GM10248 (cell line): ENCODE data around the gene GRM8.

Source experiments
- CTCF ChIA-PET: fragments of 300-600 bp; sonication (Branson Sonifier 250); formaldehyde crosslinking; extraction: SDS; loops from one replicate; lab custom pipeline; 2021; ENCODE audit warnings: antibody characterized with exemption; lab: Yijun Ruan, JAX
- POLR2A ChIA-PET: fragments of 350-650 bp; sonication (Branson Sonifier 250); formaldehyde crosslinking; extraction: SDS; loops from one replicate; lab custom pipeline; 2020; ENCODE audit warnings: antibody characterized with exemption; lab: Yijun Ruan, JAX
- DNase-seq: peaks from one replicate; pipeline ENCODE4 v3.0.0; 2012; ENCODE audit errors: extremely low spot score
- TF ChIP-seq, protein P1 (sequence below): IDR thresholded peaks from 2 replicates; pipeline ENCODE4 v1.5.1; 2012; ENCODE audit warnings: mild to moderate bottlenecking, low read depth; ENCODE audit errors: extremely low read depth, missing control alignments, control extremely low read depth

Gene GRM8

GRCh38 chr7:126780993-126781392 lies 471.7 kb downstream of the GRM8 start:
- POLR2A ChIA-PET, result no interaction called here
- TF ChIP-seq, protein P1, sequence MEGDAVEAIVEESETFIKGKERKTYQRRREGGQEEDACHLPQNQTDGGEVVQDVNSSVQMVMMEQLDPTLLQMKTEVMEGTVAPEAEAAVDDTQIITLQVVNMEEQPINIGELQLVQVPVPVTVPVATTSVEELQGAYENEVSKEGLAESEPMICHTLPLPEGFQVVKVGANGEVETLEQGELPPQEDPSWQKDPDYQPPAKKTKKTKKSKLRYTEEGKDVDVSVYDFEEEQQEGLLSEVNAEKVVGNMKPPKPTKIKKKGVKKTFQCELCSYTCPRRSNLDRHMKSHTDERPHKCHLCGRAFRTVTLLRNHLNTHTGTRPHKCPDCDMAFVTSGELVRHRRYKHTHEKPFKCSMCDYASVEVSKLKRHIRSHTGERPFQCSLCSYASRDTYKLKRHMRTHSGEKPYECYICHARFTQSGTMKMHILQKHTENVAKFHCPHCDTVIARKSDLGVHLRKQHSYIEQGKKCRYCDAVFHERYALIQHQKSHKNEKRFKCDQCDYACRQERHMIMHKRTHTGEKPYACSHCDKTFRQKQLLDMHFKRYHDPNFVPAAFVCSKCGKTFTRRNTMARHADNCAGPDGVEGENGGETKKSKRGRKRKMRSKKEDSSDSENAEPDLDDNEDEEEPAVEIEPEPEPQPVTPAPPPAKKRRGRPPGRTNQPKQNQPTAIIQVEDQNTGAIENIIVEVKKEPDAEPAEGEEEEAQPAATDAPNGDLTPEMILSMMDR, result no peak
- DNase-seq, result peak; percentile 8
- CTCF ChIA-PET, result interaction anchor here (1.4 kb wide), 1 partner anchor 14 kb away, joined by 4 read pairs; no protein-coding TSS in a partner anchor

- ChIA-PET CTCF (interaction anchor here (1.0 to 1.4 kb wide), 2 partner anchors 12 kb away, joined by 3 to 7 read pairs; no protein-coding TSS in a partner anchor), POLR2A (no interaction called here)
- DNase-seq, result no peak
- TF ChIP-seq, protein P1, result no peak
These were observed 474.6 kb downstream of the GRM8 start for GRCh38 chr7:126778101-126778500.

DNA sequence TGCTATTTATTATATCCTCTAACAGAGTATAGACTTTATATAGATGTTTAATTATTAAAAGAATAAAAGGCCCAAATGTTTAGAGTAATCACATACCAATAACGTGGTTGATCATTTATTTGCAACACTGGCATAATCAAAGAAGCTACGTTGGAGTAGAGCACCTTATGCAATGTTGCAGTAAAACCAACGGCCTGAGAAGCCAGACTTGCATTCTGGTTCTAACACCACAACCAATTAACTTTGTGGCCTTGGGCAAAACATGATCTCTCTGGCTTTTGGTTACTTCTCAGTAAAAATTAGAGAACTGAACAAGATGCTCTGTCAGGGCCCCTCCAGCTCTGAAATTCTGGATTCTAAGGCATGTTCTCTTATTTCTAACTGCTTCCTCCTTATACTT lies 476.2 kb downstream of the GRM8 start:
- ChIA-PET POLR2A (no interaction called here), CTCF (interaction anchor here (1.7 kb wide), 1 partner anchor 19 kb away, joined by 3 read pairs; no protein-coding TSS in a partner anchor)
- no peak for DNase-seq
- TF ChIP-seq, protein P1, result no peak

DNA sequence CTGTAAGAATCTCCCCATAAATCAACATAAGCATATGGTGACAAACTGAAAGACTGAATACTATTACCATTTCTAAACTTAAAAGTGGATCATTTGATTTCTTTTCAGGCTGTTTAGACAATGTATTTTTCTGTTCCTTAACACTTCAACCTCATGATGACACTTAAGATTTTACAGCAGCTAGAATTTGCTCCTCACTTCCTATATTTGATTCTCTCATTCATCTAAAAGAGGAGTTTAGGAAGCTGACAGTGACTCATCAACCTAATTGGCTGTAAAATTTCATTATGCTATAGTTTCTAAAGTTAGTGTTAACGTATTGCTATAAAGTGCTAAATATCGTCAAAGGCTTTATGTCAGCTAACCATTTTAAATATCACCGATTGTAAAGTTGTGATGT lies 478.7 kb downstream of the GRM8 start:
- TF ChIP-seq, protein P1, result no peak
- DNase-seq, result no peak
- ChIA-PET CTCF (no interaction called here), POLR2A (no interaction called here)

DNA sequence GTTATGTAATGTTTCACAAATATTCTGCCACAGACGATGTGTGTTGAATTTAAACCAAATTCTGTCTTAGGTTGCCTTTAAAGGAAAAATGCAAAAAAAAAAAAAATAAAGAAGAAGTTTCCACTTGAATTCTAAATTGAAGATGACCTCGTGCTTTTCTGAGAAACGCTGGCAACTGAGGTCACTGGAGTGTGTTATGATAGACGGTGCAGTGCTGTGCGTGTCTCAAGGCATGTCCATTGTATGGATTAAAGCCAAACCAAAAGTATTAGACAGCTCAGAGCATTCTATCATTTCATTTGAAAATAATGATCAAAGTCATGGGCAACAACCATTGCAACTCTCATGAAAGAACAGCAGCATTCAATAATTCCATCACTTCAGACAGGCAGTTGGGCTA lies 483.9 kb downstream of the GRM8 start:
- CTCF ChIA-PET, result interaction anchor here (1.8 kb wide), 1 partner anchor 34 kb away, joined by 6 read pairs; no protein-coding TSS in a partner anchor
- POLR2A ChIA-PET, result no interaction called here
- DNase-seq, result no peak
- TF ChIP-seq, protein P1, result no peak

- ChIA-PET CTCF (interaction anchor here (0.8 to 1.4 kb wide), 3 partner anchors 24 to 43 kb away, joined by 3 to 4 read pairs (median 4); no protein-coding TSS in a partner anchor), POLR2A (no interaction called here)
- TF ChIP-seq, protein P1, result no peak
- DNase-seq, result no peak
These were observed 491.7 kb downstream of the GRM8 start for GRCh38 chr7:126760914-126761577.
